Activated naive CD8-positive, alpha-beta T cell treated with anti-CD3 and anti-CD28 coated beads, Interleukin-2, amount 50 U/mL, for 24 hours (primary cell): ENCODE data around the gene EFHD1.
"Not testable (repeated sequence)": the region's sequence is repeated elsewhere in the genome, so short reads cannot be mapped to it uniquely, and the experiment has no call there.

ENCODE experiments used
- ATAC-seq: fragments of 150-1000 bp; cut with Tn5 transposase; one replicate; pipeline ENCODE4 v1.10.0; 2021
- DNase-seq: peaks from one replicate; pipeline ENCODE4 v3.0.0; 2021
- H3K27ac Mint-ChIP-seq: one replicate; pipeline ENCODE4 v1.8.0; 2021; ENCODE audit warnings: mild to moderate bottlenecking, mixed read lengths
- H3K27me3 Mint-ChIP-seq: one replicate; pipeline ENCODE4 v1.8.0; 2021; ENCODE audit warnings: mixed read lengths
- H3K36me3 Mint-ChIP-seq: one replicate; pipeline ENCODE4 v1.8.0; 2021; ENCODE audit warnings: low read depth, mixed read lengths
- H3K4me1 Mint-ChIP-seq: one replicate; pipeline ENCODE4 v1.8.0; 2021; ENCODE audit warnings: mixed read lengths
- H3K4me3 Mint-ChIP-seq: one replicate; pipeline ENCODE4 v1.8.0; 2021; ENCODE audit warnings: mild to moderate bottlenecking, moderate library complexity, mixed read lengths
- H3K9me3 Mint-ChIP-seq: one replicate; pipeline ENCODE4 v1.8.0; 2021; ENCODE audit warnings: mixed read lengths

The EFHD1 gene

GRCh38 chr2:232632904-232633412 is 446 bp upstream of the EFHD1 start:
- peaks cover 3% of the 10 kb centered on the region for H3K4me1 Mint-ChIP-seq
- peaks cover 50% of the 10 kb centered on the region for H3K27me3 Mint-ChIP-seq
- no peak for DNase-seq
- H3K4me3 Mint-ChIP-seq, result no peak overlapping the region
- no peaks in the 10 kb centered on the region for H3K36me3 Mint-ChIP-seq
- no peaks in the 10 kb centered on the region for H3K9me3 Mint-ChIP-seq
- H3K27ac Mint-ChIP-seq, result no peak overlapping the region
- peak; percentile 12 for ATAC-seq

GRCh38 chr2:232634206-232635150 is 1.1 kb downstream of the EFHD1 start:
- H3K27ac Mint-ChIP-seq, result no peak overlapping the region
- H3K27me3 Mint-ChIP-seq, result peaks cover 55% of the 10 kb centered on the region
- no peak for DNase-seq
- no peaks in the 10 kb centered on the region for H3K36me3 Mint-ChIP-seq
- no peaks in the 10 kb centered on the region for H3K9me3 Mint-ChIP-seq
- ATAC-seq, result no peak
- H3K4me1 Mint-ChIP-seq, result peaks cover 3% of the 10 kb centered on the region
- peak overlapping the region; percentile 32 for H3K4me3 Mint-ChIP-seq

- not testable (repeated sequence) for DNase-seq, H3K27ac Mint-ChIP-seq, H3K4me3 Mint-ChIP-seq, H3K36me3 Mint-ChIP-seq, H3K4me1 Mint-ChIP-seq, H3K9me3 Mint-ChIP-seq, ATAC-seq
- peaks cover 51% of the 10 kb centered on the region for H3K27me3 Mint-ChIP-seq
Observed at GRCh38 chr2:232635376-232635775, 2.0 kb downstream of the EFHD1 start.

- peaks cover 51% of the 10 kb centered on the region for H3K27me3 Mint-ChIP-seq
- H3K4me3 Mint-ChIP-seq, result no peak overlapping the region
Observed at GRCh38 chr2:232635820-232636219, 2.4 kb downstream of the EFHD1 start.

GRCh38 chr2:232636788-232637420 is 3.5 kb downstream of the EFHD1 start:
- no peak overlapping the region for H3K4me3 Mint-ChIP-seq

More at GRCh38 chr2:232635820-232636219, 2.4 kb downstream of the EFHD1 start:
- DNase-seq, result no peak
- H3K4me1 Mint-ChIP-seq, result peaks cover 3% of the 10 kb centered on the region
- no peak overlapping the region for H3K27ac Mint-ChIP-seq
- H3K9me3 Mint-ChIP-seq, result no peaks in the 10 kb centered on the region
- ATAC-seq, result no peak
- no peaks in the 10 kb centered on the region for H3K36me3 Mint-ChIP-seq

GRCh38 chr2:232637866-232638583 is 4.6 kb downstream of the EFHD1 start:
- H3K27me3 Mint-ChIP-seq, result peaks cover 40% of the 10 kb centered on the region
- ATAC-seq (no peak), DNase-seq (no peak)
- no peaks in the 10 kb centered on the region for H3K9me3 Mint-ChIP-seq
- no peak overlapping the region for H3K4me3 Mint-ChIP-seq
- H3K27ac Mint-ChIP-seq, result no peak overlapping the region
- H3K4me1 Mint-ChIP-seq, result no peaks in the 10 kb centered on the region
- H3K36me3 Mint-ChIP-seq, result no peaks in the 10 kb centered on the region

More at GRCh38 chr2:232636788-232637420, 3.5 kb downstream of the EFHD1 start:
- peak overlapping the region; percentile 12 for H3K27ac Mint-ChIP-seq
- H3K4me1 Mint-ChIP-seq, result peaks cover 3% of the 10 kb centered on the region
- ATAC-seq, result no peak
- DNase-seq, result no peak
- H3K36me3 Mint-ChIP-seq, result no peaks in the 10 kb centered on the region
- peaks cover 50% of the 10 kb centered on the region for H3K27me3 Mint-ChIP-seq
- no peaks in the 10 kb centered on the region for H3K9me3 Mint-ChIP-seq

- Mint-ChIP-seq H3K27me3 (peaks cover 25% of the 10 kb centered on the region), H3K9me3 (no peaks in the 10 kb centered on the region), H3K36me3 (no peaks in the 10 kb centered on the region), H3K4me3 (no peak overlapping the region), H3K27ac (no peak overlapping the region), H3K4me1 (no peaks in the 10 kb centered on the region)
- ATAC-seq (no peak), DNase-seq (no peak)
Observed at GRCh38 chr2:232641153-232641848, 7.9 kb downstream of the EFHD1 start.

- ATAC-seq (no peak), DNase-seq (no peak)
- no peaks in the 10 kb centered on the region for H3K36me3 Mint-ChIP-seq
- peaks cover 17% of the 10 kb centered on the region for H3K27me3 Mint-ChIP-seq
- H3K9me3 Mint-ChIP-seq, result no peaks in the 10 kb centered on the region
- no peak overlapping the region for H3K4me3 Mint-ChIP-seq
- H3K4me1 Mint-ChIP-seq, result no peaks in the 10 kb centered on the region
- H3K27ac Mint-ChIP-seq, result no peak overlapping the region
Observed at GRCh38 chr2:232643147-232643425, 9.7 kb downstream of the EFHD1 start.

GRCh38 chr2:232643813-232644347 is 10.5 kb downstream of the EFHD1 start:
- ATAC-seq (no peak), DNase-seq (no peak)
- H3K4me3 Mint-ChIP-seq, result no peak overlapping the region
- peaks cover 10% of the 10 kb centered on the region for H3K27me3 Mint-ChIP-seq
- no peak overlapping the region for H3K27ac Mint-ChIP-seq
- H3K9me3 Mint-ChIP-seq, result no peaks in the 10 kb centered on the region
- no peaks in the 10 kb centered on the region for H3K4me1 Mint-ChIP-seq
- H3K36me3 Mint-ChIP-seq, result no peaks in the 10 kb centered on the region

GRCh38 chr2:232645061-232645460 is 11.7 kb downstream of the EFHD1 start:
- Mint-ChIP-seq H3K4me3 (no peak overlapping the region), H3K9me3 (no peaks in the 10 kb centered on the region), H3K36me3 (no peaks in the 10 kb centered on the region), H3K4me1 (no peaks in the 10 kb centered on the region), H3K27ac (no peak overlapping the region), H3K27me3 (peaks cover 8% of the 10 kb centered on the region)
- no peak for DNase-seq
- ATAC-seq, result no peak

- peak; percentile 22 for ATAC-seq
Observed at GRCh38 chr2:232646726-232647125, 13.3 kb downstream of the EFHD1 start.

GRCh38 chr2:232647261-232647660 is 13.9 kb downstream of the EFHD1 start:
- no peak for DNase-seq
- no peak overlapping the region for H3K27ac Mint-ChIP-seq
- peaks cover 4% of the 10 kb centered on the region for H3K27me3 Mint-ChIP-seq
- H3K4me3 Mint-ChIP-seq, result no peak overlapping the region
- ATAC-seq, result no peak
- H3K9me3 Mint-ChIP-seq, result no peaks in the 10 kb centered on the region
- no peaks in the 10 kb centered on the region for H3K36me3 Mint-ChIP-seq
- no peaks in the 10 kb centered on the region for H3K4me1 Mint-ChIP-seq

More at GRCh38 chr2:232646726-232647125, 13.3 kb downstream of the EFHD1 start:
- Mint-ChIP-seq H3K36me3 (no peaks in the 10 kb centered on the region), H3K9me3 (no peaks in the 10 kb centered on the region), H3K27me3 (peaks cover 4% of the 10 kb centered on the region), H3K4me3 (no peak overlapping the region), H3K4me1 (no peaks in the 10 kb centered on the region), H3K27ac (no peak overlapping the region)
- DNase-seq, result no peak

GRCh38 chr2:232649033-232649432 is 15.6 kb downstream of the EFHD1 start:
- Mint-ChIP-seq H3K27me3 (peaks cover 2% of the 10 kb centered on the region), H3K4me1 (no peaks in the 10 kb centered on the region), H3K27ac (no peak overlapping the region), H3K4me3 (no peak overlapping the region), H3K9me3 (no peaks in the 10 kb centered on the region), H3K36me3 (no peaks in the 10 kb centered on the region)
- DNase-seq, result no peak
- ATAC-seq, result no peak

- no peaks in the 10 kb centered on the region for H3K9me3 Mint-ChIP-seq
- no peak for DNase-seq
- no peak overlapping the region for H3K4me3 Mint-ChIP-seq
- H3K4me1 Mint-ChIP-seq, result no peaks in the 10 kb centered on the region
- no peak for ATAC-seq
- no peaks in the 10 kb centered on the region for H3K27me3 Mint-ChIP-seq
- no peaks in the 10 kb centered on the region for H3K36me3 Mint-ChIP-seq
- no peak overlapping the region for H3K27ac Mint-ChIP-seq
Observed at GRCh38 chr2:232652505-232652851, 19.1 kb downstream of the EFHD1 start.
